Panc1 (cell line): ENCODE data around the gene HIKESHI. TPM values are rescaled to one million over a fixed set of nuclear protein-coding genes. Genes with fewer than 3 reads are reported as not detected.

Experiments
- ATAC-seq: fragments of 200-7000 bp; cut with Tn5 transposase; 2 replicates; pipeline ENCODE4 v1.9.1; 2020; ENCODE audit warnings: mild to moderate bottlenecking, moderate library complexity
- BruUV-seq: library from RNA; stranded (reverse); fragments of 400-500 nt; replicated peaks from 2 replicates; lab custom pipeline; 2021; lab: Mats Ljungman, UMichigan
- CTCF ChIA-PET: fragments of 300-600 bp; sonication (Branson Sonifier 250); formaldehyde crosslinking; loops from one replicate; lab custom pipeline; 2022; ENCODE audit warnings: antibody characterized with exemption; lab: Charles Lee
- POLR2A ChIA-PET: fragments of 300-600 bp; sonication (Branson Sonifier 250); formaldehyde crosslinking; loops from one replicate; lab custom pipeline; 2022; ENCODE audit warnings: antibody characterized with exemption; lab: Charles Lee
- DNase-seq: peaks from one replicate; pipeline ENCODE4 v3.0.0-alpha.2; 2010; ENCODE audit warnings: low read depth, low spot score
- H3K27ac ChIP-seq: 2 replicates; pipeline ENCODE4 v1.5.1; 2011; ENCODE audit warnings: mild to moderate bottlenecking, low read length, inconsistent platforms
- H3K27me3 ChIP-seq: fragments of 200-500 bp; sonication (Bioruptor generic); 2 replicates; pipeline ENCODE4 v1.6.0; 2014; ENCODE audit warnings: low read length, inconsistent platforms; ENCODE audit not compliant: control insufficient read depth, insufficient read depth
- H3K36me3 ChIP-seq: fragments of 200-500 bp; sonication (Bioruptor generic); 2 replicates; pipeline ENCODE4 v1.5.1; 2014; ENCODE audit warnings: inconsistent platforms, mild to moderate bottlenecking, low read length, moderate library complexity; ENCODE audit not compliant: control insufficient read depth, insufficient read depth
- H3K4me1 ChIP-seq: 2 replicates; pipeline ENCODE4 v1.5.1; 2011; ENCODE audit warnings: inconsistent platforms, mild to moderate bottlenecking, low read length, moderate library complexity; ENCODE audit not compliant: control insufficient read depth, insufficient read depth
- H3K4me3 ChIP-seq, 2 experiments: 2 replicates each; pipeline ENCODE4 v1.5.1; 2011 to 2012; ENCODE audit warnings: low read depth in 2 of 2, low read length in 2 of 2, mild to moderate bottlenecking in 2 of 2, inconsistent platforms in 1 of 2, moderate library complexity in 1 of 2
- H3K9me3 ChIP-seq: fragments of 200-500 bp; sonication (Bioruptor generic); 2 replicates; pipeline ENCODE4 v1.5.1; 2014; ENCODE audit warnings: low read depth, mild to moderate bottlenecking, inconsistent platforms, low read length, moderate library complexity; ENCODE audit not compliant: control insufficient read depth, insufficient read depth
- POLR2AphosphoS5 ChIP-seq: IDR thresholded peaks from 2 replicates; pipeline ENCODE4 v1.6.1; 2012; ENCODE audit warnings: mild to moderate bottlenecking, low read depth, low read length, moderate library complexity
- REST ChIP-seq, 2 experiments: IDR thresholded peaks; 2 replicates each; pipeline ENCODE4 v1.6.1; 2011 to 2012; ENCODE audit warnings: low read depth in 2 of 2, control low read depth in 1 of 2, low read length in 1 of 2, mild to moderate bottlenecking in 1 of 2, moderate library complexity in 1 of 2; ENCODE audit not compliant: insufficient read depth in 1 of 2
- SIN3A ChIP-seq: IDR thresholded peaks from 2 replicates; pipeline ENCODE4 v1.6.1; 2012; ENCODE audit warnings: low read depth, mild to moderate bottlenecking, low read length, moderate library complexity, borderline replicate concordance; ENCODE audit not compliant: insufficient read depth
- TCF7L2 ChIP-seq: IDR thresholded peaks from 2 replicates; pipeline ENCODE4 v1.6.1; 2011; ENCODE audit warnings: mild to moderate bottlenecking, low read depth, low read length, inconsistent platforms
- in situ Hi-C: cut with HindIII; loops from 2 replicates; pipeline ENCODE4 v1.10.0; 2016; ENCODE audit warnings: low sequenced_read_pairs, low pct_unique_long_range_greater_than_20kb
- intact Hi-C: fragments of 100-400 bp; cut with micrococcal nuclease; formaldehyde crosslinking; loops from one replicate; pipeline ENCODE4 v1.10.0; 2022; ENCODE audit not compliant: unreplicated experiment
- total RNA-seq: library from RNA; stranded (reverse); gene quantifications from one replicate; pipeline ENCODE4 v1.2.1, GENCODE V29; 2021; ENCODE audit not compliant: unreplicated experiment
- TF ChIP-seq, protein P1 (sequence below): fragments of 450-650 bp; IDR thresholded peaks from 2 replicates; pipeline ENCODE4 v1.5.1; 2017; ENCODE audit warnings: mild to moderate bottlenecking

HIKESHI gene
- total RNA-seq, 1 experiment from 2014 or later, result 61.3 TPM

GRCh38 chr11:86314636-86315035 is 12.6 kb downstream of the HIKESHI start:
- BruUV-seq, result no TSS peak
- Histone ChIP-seq H3K4me1 (no peaks in the 10 kb centered on the region), H3K27me3 (no peaks in the 10 kb centered on the region), H3K9me3 (no peaks in the 10 kb centered on the region), H3K27ac (no peak overlapping the region), H3K4me3 (no peak overlapping the region), H3K36me3 (no peaks in the 10 kb centered on the region; the same call in 1 of the 2 replicates)
- intact Hi-C loops, result no loop called here
- no peak for TF ChIP-seq SIN3A
- no peak for TF ChIP-seq TCF7L2
- TF ChIP-seq, protein P1, sequence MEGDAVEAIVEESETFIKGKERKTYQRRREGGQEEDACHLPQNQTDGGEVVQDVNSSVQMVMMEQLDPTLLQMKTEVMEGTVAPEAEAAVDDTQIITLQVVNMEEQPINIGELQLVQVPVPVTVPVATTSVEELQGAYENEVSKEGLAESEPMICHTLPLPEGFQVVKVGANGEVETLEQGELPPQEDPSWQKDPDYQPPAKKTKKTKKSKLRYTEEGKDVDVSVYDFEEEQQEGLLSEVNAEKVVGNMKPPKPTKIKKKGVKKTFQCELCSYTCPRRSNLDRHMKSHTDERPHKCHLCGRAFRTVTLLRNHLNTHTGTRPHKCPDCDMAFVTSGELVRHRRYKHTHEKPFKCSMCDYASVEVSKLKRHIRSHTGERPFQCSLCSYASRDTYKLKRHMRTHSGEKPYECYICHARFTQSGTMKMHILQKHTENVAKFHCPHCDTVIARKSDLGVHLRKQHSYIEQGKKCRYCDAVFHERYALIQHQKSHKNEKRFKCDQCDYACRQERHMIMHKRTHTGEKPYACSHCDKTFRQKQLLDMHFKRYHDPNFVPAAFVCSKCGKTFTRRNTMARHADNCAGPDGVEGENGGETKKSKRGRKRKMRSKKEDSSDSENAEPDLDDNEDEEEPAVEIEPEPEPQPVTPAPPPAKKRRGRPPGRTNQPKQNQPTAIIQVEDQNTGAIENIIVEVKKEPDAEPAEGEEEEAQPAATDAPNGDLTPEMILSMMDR, result no peak
- TF ChIP-seq POLR2AphosphoS5, result no peak
- TF ChIP-seq REST (IDR thresholded peaks at IDR 0.05; ENCODE audit: insufficient read depth in 1 of 2, low read depth in 2 of 2, low read length in 1 of 2), result no peak
- CTCF ChIA-PET, result no interaction called here
- no peak for DNase-seq
- POLR2A ChIA-PET, result no interaction called here
- ATAC-seq, result no peak
- in situ Hi-C loops, result no loop called here

DNA sequence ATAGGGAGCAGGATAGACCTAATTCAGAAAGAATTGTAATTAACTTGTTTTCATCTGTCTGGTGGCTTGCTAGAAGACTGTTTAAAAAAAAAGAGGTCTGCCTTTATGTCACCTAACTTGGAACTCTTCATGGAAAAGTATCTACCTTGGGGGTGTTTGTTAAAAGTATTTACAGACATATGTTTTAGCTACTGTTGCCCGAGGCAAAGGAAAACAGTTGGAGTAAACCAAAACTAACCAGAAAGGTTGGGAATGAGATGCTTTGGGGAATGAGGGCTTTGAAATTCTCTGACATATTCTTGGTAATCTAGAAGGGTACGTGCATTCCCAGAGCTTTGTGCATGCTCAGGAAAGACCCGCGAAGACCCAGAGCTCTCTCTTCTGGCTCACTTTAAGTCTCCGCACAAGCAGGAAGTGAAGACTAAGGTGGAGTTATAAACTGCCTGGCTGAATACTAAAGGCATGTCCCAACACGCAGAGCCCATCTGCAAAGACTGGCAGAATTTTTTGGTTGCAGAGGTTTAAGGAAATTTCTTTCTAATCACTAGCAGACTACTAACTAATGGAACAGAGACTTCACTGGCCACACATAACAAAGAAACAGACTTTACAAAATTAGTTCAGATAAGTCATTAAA is 33.2 kb downstream of the HIKESHI start:
- no peak overlapping the region for H3K27ac ChIP-seq
- intact Hi-C loops, result no loop called here

More for the DNA sequence above, 33.2 kb downstream of the HIKESHI start:
- Histone ChIP-seq H3K27me3 (no peaks in the 10 kb centered on the region), H3K9me3 (no peaks in the 10 kb centered on the region), H3K4me3 (no peak overlapping the region), H3K4me1 (no peaks in the 10 kb centered on the region), H3K36me3 (0 out of 2 replicates have a peak, but pooled peaks cover 3% of the 10 kb centered on the region)
- no TSS peak for BruUV-seq
- POLR2A ChIA-PET, result no interaction called here
- TF ChIP-seq TCF7L2 (no peak), SIN3A (no peak)
- TF ChIP-seq, protein P1, result no peak
- DNase-seq (no peak), ATAC-seq (no peak)
- CTCF ChIA-PET, result interaction anchor here (0.6 kb wide), 1 partner anchor 11 kb away, joined by 5 read pairs; no protein-coding TSS in a partner anchor
- in situ Hi-C loops, result no loop called here
